GM23338 (cell line): ENCODE results near the gene BANP. TPM values are rescaled to one million over a fixed set of nuclear protein-coding genes. Genes with fewer than 3 reads are reported as not detected.
A peak's percentile ranks its signal among the peaks of the same experiment; 100 is the strongest.

Experiments
- ATAC-seq: fragments of 200-7000 bp; cut with Tn5 transposase; 3 replicates; pipeline ENCODE4 v1.9.1; 2020
- DNase-seq: peaks from one replicate; pipeline ENCODE4 v3.0.0-alpha.2; 2015; ENCODE audit warnings: low spot score
- H2AFZ ChIP-seq: fragments of 200-600 bp; sonication (generic); 2 replicates; pipeline ENCODE4 v1.8.0; 2016; ENCODE audit warnings: antibody characterized with exemption, mild to moderate bottlenecking, moderate library complexity
- H3F3A ChIP-seq: fragments of 200-600 bp; sonication (generic); replicated peaks from 2 replicates; pipeline ENCODE4 v1.8.0; 2017; ENCODE audit warnings: antibody characterized with exemption, mixed run types, low read depth
- H3K27ac ChIP-seq: fragments of 200-600 bp; sonication (generic); 2 replicates; pipeline ENCODE4 v1.6.1; 2016; ENCODE audit warnings: low read depth
- H3K27me3 ChIP-seq: fragments of 200-600 bp; sonication (generic); 2 replicates; pipeline ENCODE4 v1.8.0; 2016; ENCODE audit warnings: mild to moderate bottlenecking, mixed run types, moderate library complexity; ENCODE audit not compliant: insufficient read depth
- H3K36me3 ChIP-seq: fragments of 200-600 bp; sonication (generic); 2 replicates; pipeline ENCODE4 v1.8.0; 2016; ENCODE audit warnings: mild to moderate bottlenecking; ENCODE audit not compliant: insufficient read depth
- H3K4me1 ChIP-seq: fragments of 200-600 bp; sonication (generic); 2 replicates; pipeline ENCODE4 v1.8.0; 2016; ENCODE audit warnings: mild to moderate bottlenecking, moderate library complexity; ENCODE audit not compliant: insufficient read depth
- H3K4me2 ChIP-seq: fragments of 200-600 bp; sonication (generic); 2 replicates; pipeline ENCODE4 v1.7.1; 2017; ENCODE audit warnings: mixed run types
- H3K4me3 ChIP-seq: fragments of 200-600 bp; sonication (generic); 2 replicates; pipeline ENCODE4 v1.6.1; 2016; ENCODE audit warnings: mixed run types
- H3K79me2 ChIP-seq: fragments of 200-600 bp; sonication (generic); replicated peaks from 2 replicates; pipeline ENCODE4 v1.8.0; 2017; ENCODE audit warnings: mild to moderate bottlenecking; ENCODE audit not compliant: insufficient read depth
- H3K9me2 ChIP-seq: fragments of 200-600 bp; sonication (generic); 2 replicates; pipeline ENCODE4 v1.8.0; 2017; ENCODE audit not compliant: insufficient read depth
- H4K20me1 ChIP-seq: fragments of 200-600 bp; sonication (generic); replicated peaks from 2 replicates; pipeline ENCODE4 v1.8.0; 2017; ENCODE audit warnings: mild to moderate bottlenecking; ENCODE audit not compliant: insufficient read depth
- H3K27ac Mint-ChIP-seq: 2 replicates; pipeline ENCODE4 v1.8.0; 2020; ENCODE audit warnings: inconsistent platforms, mild to moderate bottlenecking, moderate library complexity, mixed read lengths
- H3K27me3 Mint-ChIP-seq: 3 replicates; pipeline ENCODE4 v1.8.0; 2022; ENCODE audit warnings: low read depth, mild to moderate bottlenecking, moderate library complexity, mixed read lengths, inconsistent platforms; ENCODE audit not compliant: insufficient read depth, poor library complexity
- H3K36me3 Mint-ChIP-seq: 3 replicates; pipeline ENCODE4 v1.8.0; 2021; ENCODE audit warnings: low read depth, mild to moderate bottlenecking, inconsistent platforms, moderate library complexity, mixed read lengths
- H3K4me1 Mint-ChIP-seq: 3 replicates; pipeline ENCODE4 v1.8.0; 2020; ENCODE audit warnings: mild to moderate bottlenecking, inconsistent platforms, mixed read lengths
- H3K4me3 Mint-ChIP-seq: 3 replicates; pipeline ENCODE4 v1.8.0; 2021; ENCODE audit warnings: moderate library complexity, mild to moderate bottlenecking, inconsistent platforms, mixed read lengths
- H3K9me3 Mint-ChIP-seq: 3 replicates; pipeline ENCODE4 v1.8.0; 2020; ENCODE audit warnings: moderate library complexity, mild to moderate bottlenecking, inconsistent platforms, mixed read lengths
- CREB1 ChIP-seq: fragments of 250-450 bp; sonication (Bioruptor Pico); IDR thresholded peaks from 2 replicates; pipeline ENCODE4 v1.5.0; 2020; ENCODE audit warnings: low read depth, mild to moderate bottlenecking, moderate library complexity
- EZH2 ChIP-seq: fragments of 200-600 bp; sonication (generic); IDR thresholded peaks from one replicate; pipeline ENCODE4 v1.8.0; 2017; ENCODE audit warnings: antibody characterized with exemption, mild to moderate bottlenecking, low read depth; ENCODE audit not compliant: unreplicated experiment
- EZH2phosphoT487 ChIP-seq: fragments of 200-600 bp; sonication (generic); IDR thresholded peaks from one replicate; pipeline ENCODE4 v1.8.1; 2018; ENCODE audit warnings: antibody characterized with exemption; ENCODE audit not compliant: unreplicated experiment
- JUNB ChIP-seq: IDR thresholded peaks from one replicate; pipeline ENCODE4 v1.6.1; 2016; ENCODE audit warnings: antibody characterized with exemption; ENCODE audit not compliant: unreplicated experiment
- NANOG ChIP-seq: IDR thresholded peaks from 2 replicates; pipeline ENCODE4 v1.6.1; 2016; ENCODE audit warnings: antibody characterized with exemption, borderline replicate concordance
- POLR2AphosphoS5 ChIP-seq: IDR thresholded peaks from 2 replicates; pipeline ENCODE4 v1.6.1; 2016; ENCODE audit warnings: antibody characterized with exemption, low read depth
- STAT1 ChIP-seq: IDR thresholded peaks from one replicate; pipeline ENCODE4 v1.6.1; 2016; ENCODE audit warnings: antibody characterized with exemption; ENCODE audit not compliant: unreplicated experiment
- ZNF114 ChIP-seq: fragments of 250-450 bp; sonication (Bioruptor Pico); IDR thresholded peaks from 2 replicates; pipeline ENCODE4 v1.5.0; 2020; ENCODE audit warnings: mild to moderate bottlenecking, moderate library complexity
- ZNF331 ChIP-seq: fragments of 250-450 bp; sonication (Bioruptor Pico); IDR thresholded peaks from 2 replicates; pipeline ENCODE4 v1.5.0; 2020; ENCODE audit warnings: low read depth, mild to moderate bottlenecking, moderate library complexity
- polyA plus RNA-seq: library from polyadenylated mRNA; unstranded; fragments of >200 nt; fragmentation: Nextera tagmentation; extraction: Ambion mirVana; gene quantifications from 2 replicates; pipeline ENCODE4 v1.2.1, GENCODE V29; 2016
- total RNA-seq: library from RNA; depleted of rRNA; stranded (reverse); fragments of >200 nt; shearing (Covaris generic); gene quantifications from 2 replicates; pipeline ENCODE4 v1.2.3, GENCODE V29; 2014
- TF ChIP-seq, protein P1 (sequence below): fragments of 250-450 bp; sonication (Bioruptor Pico); IDR thresholded peaks from 2 replicates; pipeline ENCODE4 v1.5.0; 2020; ENCODE audit warnings: mild to moderate bottlenecking, moderate library complexity
- TF ChIP-seq, protein P2 (sequence below), 2 experiments: fragments of 200-600 bp in 1 of 2; sonication (generic) in 1 of 2; conservative IDR thresholded peaks; 2 replicates each; pipeline versions ENCODE4 v1.5.1 to v1.6.1; 2016 to 2017; ENCODE audit warnings: antibody characterized with exemption in 2 of 2, low read depth in 2 of 2, mild to moderate bottlenecking in 2 of 2, moderate library complexity in 1 of 2
- TF ChIP-seq, protein P3 (sequence below): IDR thresholded peaks from one replicate; pipeline ENCODE4 v1.6.1; 2018; ENCODE audit warnings: antibody characterized with exemption; ENCODE audit not compliant: unreplicated experiment
- TF ChIP-seq, protein P4 (sequence below): IDR thresholded peaks from 2 replicates; pipeline ENCODE4 v1.6.1; 2016; ENCODE audit warnings: antibody characterized with exemption

The BANP gene
- total and polyA plus RNA-seq, 2 experiments from 2014 or later, result 22.3 to 48.0 TPM

- Histone ChIP-seq H3K9me2 (no peaks in the 10 kb centered on the region), H2AFZ (0 out of 2 replicates have a peak overlapping the region, but pooled peaks have one; percentile 28), H3K4me3 (no peak overlapping the region), H3K27me3 (no peaks in the 10 kb centered on the region), H3K36me3 (no peaks in the 10 kb centered on the region), H3K27ac (no peak overlapping the region), H3K79me2 (no peaks in the 10 kb centered on the region), H3F3A (0 out of 2 replicates have a peak, but pooled peaks cover 5% of the 10 kb centered on the region), H3K4me2 (no peak overlapping the region), H3K4me1 (no peaks in the 10 kb centered on the region), H4K20me1 (no peaks in the 10 kb centered on the region)
- ATAC-seq (no peak), DNase-seq (no peak)
- H3K27ac Mint-ChIP-seq, result no peak overlapping the region
- peaks cover 27% of the 10 kb centered on the region for H3K4me1 Mint-ChIP-seq
- H3K9me3 Mint-ChIP-seq, result 0 out of 3 replicates have a peak, but pooled peaks cover 5% of the 10 kb centered on the region
- TF ChIP-seq, protein P1, sequence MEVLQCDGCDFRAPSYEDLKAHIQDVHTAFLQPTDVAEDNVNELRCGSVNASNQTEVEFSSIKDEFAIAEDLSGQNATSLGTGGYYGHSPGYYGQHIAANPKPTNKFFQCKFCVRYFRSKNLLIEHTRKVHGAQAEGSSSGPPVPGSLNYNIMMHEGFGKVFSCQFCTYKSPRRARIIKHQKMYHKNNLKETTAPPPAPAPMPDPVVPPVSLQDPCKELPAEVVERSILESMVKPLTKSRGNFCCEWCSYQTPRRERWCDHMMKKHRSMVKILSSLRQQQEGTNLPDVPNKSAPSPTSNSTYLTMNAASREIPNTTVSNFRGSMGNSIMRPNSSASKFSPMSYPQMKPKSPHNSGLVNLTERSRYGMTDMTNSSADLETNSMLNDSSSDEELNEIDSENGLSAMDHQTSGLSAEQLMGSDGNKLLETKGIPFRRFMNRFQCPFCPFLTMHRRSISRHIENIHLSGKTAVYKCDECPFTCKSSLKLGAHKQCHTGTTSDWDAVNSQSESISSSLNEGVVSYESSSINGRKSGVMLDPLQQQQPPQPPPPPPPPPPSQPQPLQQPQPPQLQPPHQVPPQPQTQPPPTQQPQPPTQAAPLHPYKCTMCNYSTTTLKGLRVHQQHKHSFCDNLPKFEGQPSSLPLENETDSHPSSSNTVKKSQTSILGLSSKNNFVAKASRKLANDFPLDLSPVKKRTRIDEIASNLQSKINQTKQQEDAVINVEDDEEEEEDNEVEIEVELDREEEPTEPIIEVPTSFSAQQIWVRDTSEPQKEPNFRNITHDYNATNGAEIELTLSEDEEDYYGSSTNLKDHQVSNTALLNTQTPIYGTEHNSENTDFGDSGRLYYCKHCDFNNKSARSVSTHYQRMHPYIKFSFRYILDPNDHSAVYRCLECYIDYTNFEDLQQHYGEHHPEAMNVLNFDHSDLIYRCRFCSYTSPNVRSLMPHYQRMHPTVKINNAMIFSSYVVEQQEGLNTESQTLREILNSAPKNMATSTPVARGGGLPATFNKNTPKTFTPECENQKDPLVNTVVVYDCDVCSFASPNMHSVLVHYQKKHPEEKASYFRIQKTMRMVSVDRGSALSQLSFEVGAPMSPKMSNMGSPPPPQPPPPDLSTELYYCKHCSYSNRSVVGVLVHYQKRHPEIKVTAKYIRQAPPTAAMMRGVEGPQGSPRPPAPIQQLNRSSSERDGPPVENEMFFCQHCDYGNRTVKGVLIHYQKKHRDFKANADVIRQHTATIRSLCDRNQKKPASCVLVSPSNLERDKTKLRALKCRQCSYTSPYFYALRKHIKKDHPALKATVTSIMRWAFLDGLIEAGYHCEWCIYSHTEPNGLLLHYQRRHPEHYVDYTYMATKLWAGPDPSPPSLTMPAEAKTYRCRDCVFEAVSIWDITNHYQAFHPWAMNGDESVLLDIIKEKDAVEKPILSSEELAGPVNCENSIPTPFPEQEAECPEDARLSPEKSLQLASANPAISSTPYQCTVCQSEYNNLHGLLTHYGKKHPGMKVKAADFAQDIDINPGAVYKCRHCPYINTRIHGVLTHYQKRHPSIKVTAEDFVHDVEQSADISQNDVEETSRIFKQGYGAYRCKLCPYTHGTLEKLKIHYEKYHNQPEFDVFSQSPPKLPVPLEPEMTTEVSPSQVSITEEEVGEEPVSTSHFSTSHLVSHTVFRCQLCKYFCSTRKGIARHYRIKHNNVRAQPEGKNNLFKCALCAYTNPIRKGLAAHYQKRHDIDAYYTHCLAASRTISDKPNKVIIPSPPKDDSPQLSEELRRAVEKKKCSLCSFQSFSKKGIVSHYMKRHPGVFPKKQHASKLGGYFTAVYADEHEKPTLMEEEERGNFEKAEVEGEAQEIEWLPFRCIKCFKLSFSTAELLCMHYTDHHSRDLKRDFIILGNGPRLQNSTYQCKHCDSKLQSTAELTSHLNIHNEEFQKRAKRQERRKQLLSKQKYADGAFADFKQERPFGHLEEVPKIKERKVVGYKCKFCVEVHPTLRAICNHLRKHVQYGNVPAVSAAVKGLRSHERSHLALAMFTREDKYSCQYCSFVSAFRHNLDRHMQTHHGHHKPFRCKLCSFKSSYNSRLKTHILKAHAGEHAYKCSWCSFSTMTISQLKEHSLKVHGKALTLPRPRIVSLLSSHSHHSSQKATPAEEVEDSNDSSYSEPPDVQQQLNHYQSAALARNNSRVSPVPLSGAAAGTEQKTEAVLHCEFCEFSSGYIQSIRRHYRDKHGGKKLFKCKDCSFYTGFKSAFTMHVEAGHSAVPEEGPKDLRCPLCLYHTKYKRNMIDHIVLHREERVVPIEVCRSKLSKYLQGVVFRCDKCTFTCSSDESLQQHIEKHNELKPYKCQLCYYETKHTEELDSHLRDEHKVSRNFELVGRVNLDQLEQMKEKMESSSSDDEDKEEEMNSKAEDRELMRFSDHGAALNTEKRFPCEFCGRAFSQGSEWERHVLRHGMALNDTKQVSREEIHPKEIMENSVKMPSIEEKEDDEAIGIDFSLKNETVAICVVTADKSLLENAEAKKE (CRISPR knock-in tag), result no peak
- TF ChIP-seq CREB1 (no peak), ZNF331 (CRISPR knock-in tag) (no peak), NANOG (no peak), STAT1 (no peak), JUNB (no peak), ZNF114 (CRISPR knock-in tag) (no peak), EZH2phosphoT487 (no peak), POLR2AphosphoS5 (no peak), EZH2 (no peak)
- TF ChIP-seq, protein P2, sequence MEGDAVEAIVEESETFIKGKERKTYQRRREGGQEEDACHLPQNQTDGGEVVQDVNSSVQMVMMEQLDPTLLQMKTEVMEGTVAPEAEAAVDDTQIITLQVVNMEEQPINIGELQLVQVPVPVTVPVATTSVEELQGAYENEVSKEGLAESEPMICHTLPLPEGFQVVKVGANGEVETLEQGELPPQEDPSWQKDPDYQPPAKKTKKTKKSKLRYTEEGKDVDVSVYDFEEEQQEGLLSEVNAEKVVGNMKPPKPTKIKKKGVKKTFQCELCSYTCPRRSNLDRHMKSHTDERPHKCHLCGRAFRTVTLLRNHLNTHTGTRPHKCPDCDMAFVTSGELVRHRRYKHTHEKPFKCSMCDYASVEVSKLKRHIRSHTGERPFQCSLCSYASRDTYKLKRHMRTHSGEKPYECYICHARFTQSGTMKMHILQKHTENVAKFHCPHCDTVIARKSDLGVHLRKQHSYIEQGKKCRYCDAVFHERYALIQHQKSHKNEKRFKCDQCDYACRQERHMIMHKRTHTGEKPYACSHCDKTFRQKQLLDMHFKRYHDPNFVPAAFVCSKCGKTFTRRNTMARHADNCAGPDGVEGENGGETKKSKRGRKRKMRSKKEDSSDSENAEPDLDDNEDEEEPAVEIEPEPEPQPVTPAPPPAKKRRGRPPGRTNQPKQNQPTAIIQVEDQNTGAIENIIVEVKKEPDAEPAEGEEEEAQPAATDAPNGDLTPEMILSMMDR (conservative IDR thresholded peaks at IDR 0.05; ENCODE audit: low read depth in 2 of 2), result no peak
- TF ChIP-seq, protein P3, sequence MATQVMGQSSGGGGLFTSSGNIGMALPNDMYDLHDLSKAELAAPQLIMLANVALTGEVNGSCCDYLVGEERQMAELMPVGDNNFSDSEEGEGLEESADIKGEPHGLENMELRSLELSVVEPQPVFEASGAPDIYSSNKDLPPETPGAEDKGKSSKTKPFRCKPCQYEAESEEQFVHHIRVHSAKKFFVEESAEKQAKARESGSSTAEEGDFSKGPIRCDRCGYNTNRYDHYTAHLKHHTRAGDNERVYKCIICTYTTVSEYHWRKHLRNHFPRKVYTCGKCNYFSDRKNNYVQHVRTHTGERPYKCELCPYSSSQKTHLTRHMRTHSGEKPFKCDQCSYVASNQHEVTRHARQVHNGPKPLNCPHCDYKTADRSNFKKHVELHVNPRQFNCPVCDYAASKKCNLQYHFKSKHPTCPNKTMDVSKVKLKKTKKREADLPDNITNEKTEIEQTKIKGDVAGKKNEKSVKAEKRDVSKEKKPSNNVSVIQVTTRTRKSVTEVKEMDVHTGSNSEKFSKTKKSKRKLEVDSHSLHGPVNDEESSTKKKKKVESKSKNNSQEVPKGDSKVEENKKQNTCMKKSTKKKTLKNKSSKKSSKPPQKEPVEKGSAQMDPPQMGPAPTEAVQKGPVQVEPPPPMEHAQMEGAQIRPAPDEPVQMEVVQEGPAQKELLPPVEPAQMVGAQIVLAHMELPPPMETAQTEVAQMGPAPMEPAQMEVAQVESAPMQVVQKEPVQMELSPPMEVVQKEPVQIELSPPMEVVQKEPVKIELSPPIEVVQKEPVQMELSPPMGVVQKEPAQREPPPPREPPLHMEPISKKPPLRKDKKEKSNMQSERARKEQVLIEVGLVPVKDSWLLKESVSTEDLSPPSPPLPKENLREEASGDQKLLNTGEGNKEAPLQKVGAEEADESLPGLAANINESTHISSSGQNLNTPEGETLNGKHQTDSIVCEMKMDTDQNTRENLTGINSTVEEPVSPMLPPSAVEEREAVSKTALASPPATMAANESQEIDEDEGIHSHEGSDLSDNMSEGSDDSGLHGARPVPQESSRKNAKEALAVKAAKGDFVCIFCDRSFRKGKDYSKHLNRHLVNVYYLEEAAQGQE, result no peak
- TF ChIP-seq, protein P4, sequence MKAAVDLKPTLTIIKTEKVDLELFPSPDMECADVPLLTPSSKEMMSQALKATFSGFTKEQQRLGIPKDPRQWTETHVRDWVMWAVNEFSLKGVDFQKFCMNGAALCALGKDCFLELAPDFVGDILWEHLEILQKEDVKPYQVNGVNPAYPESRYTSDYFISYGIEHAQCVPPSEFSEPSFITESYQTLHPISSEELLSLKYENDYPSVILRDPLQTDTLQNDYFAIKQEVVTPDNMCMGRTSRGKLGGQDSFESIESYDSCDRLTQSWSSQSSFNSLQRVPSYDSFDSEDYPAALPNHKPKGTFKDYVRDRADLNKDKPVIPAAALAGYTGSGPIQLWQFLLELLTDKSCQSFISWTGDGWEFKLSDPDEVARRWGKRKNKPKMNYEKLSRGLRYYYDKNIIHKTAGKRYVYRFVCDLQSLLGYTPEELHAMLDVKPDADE, result no peak
- no peak overlapping the region for H3K4me3 Mint-ChIP-seq
- H3K27me3 Mint-ChIP-seq, result peaks cover 17% of the 10 kb centered on the region
- no peaks in the 10 kb centered on the region for H3K36me3 Mint-ChIP-seq
These were observed 28.9 kb upstream of the BANP start for GRCh38 chr16:87922250-87922871.
